Measurements from ENCODE around the gene PTPRU. TPM values are rescaled to one million over a fixed set of nuclear protein-coding genes. Genes with fewer than 3 reads are reported as not detected.

PTPRU gene
- polyA plus RNA-seq, 1 of the 3 experiments (the other 2 are of a cell fraction): 3.5 TPM

- Histone ChIP-seq H2AFZ (ENCODE audit: low read depth) (no peak overlapping the region), H3K9me2 (no peaks in the 10 kb centered on the region), H3K9me3 (no peaks in the 10 kb centered on the region), H3K4me2 (no peak overlapping the region), H4K20me1 (ENCODE audit: insufficient read depth) (no peaks in the 10 kb centered on the region), H3F3A (replicated peaks; ENCODE audit: insufficient read depth) (no peaks in the 10 kb centered on the region), H3K9ac (no peak overlapping the region), H3K36me3 (replicated peaks in 1 of 2; ENCODE audit: control insufficient read depth in 1 of 2, insufficient read depth in 2 of 2, low read length in 1 of 2) (no peaks in the 10 kb centered on the region), H3K27ac (ENCODE audit: low read depth in 2 of 2, low read length in 1 of 2) (no peak overlapping the region), H3K4me1 (ENCODE audit: control insufficient read depth in 1 of 2, insufficient read depth in 2 of 2, low read depth in 1 of 2, low read length in 1 of 2) (peaks cover 0 to 8% of the 10 kb centered on the region in 2 experiments; a peak in 2 of 4 replicates), H3K4me3 (ENCODE audit: low read depth in 2 of 2, low read length in 1 of 2) (no peak overlapping the region), H3K27me3 (ENCODE audit: insufficient read depth) (no peaks in the 10 kb centered on the region), H3K79me2 (ENCODE audit: insufficient read depth) (no peaks in the 10 kb centered on the region)
- 67% methylated on average over 3 of the region's 3 CpGs for WGBS (ENCODE audit: low lambda C conversion rate)
- no peak for TF ChIP-seq SMC3 (IDR thresholded peaks at IDR 0.05; ENCODE audit: low read depth, low read length)
- no peak for TF ChIP-seq RXRA (IDR thresholded peaks at IDR 0.05; ENCODE audit: borderline replicate concordance, low read depth)
- TF ChIP-seq ZBTB33 (IDR thresholded peaks at IDR 0.05; ENCODE audit: borderline replicate concordance, low read depth): no peak
- TF ChIP-seq CTCF (IDR thresholded peaks at IDR 0.05): no peak
- no peak for TF ChIP-seq EZH2phosphoT487 (IDR thresholded peaks at IDR 0.05; ENCODE audit: borderline replicate concordance, low read depth)
- no peak for TF ChIP-seq SIN3A (IDR thresholded peaks at IDR 0.05; ENCODE audit: borderline replicate concordance, low read depth, low read length)
- TF ChIP-seq USF1 (IDR thresholded peaks at IDR 0.05; ENCODE audit: borderline replicate concordance, low read depth): no peak
- no peak for TF ChIP-seq NFIC (IDR thresholded peaks at IDR 0.05; ENCODE audit: borderline replicate concordance)
- TF ChIP-seq GATA2 (CRISPR knock-in tag; IDR thresholded peaks at IDR 0.05): no peak
- TF ChIP-seq POLR2AphosphoS5 (IDR thresholded peaks at IDR 0.05; ENCODE audit: low read depth, low read length): no peak
- no peak for TF ChIP-seq GABPA (IDR thresholded peaks at IDR 0.05; ENCODE audit: low read depth)
- no peak for TF ChIP-seq MAX (IDR thresholded peaks at IDR 0.05; ENCODE audit: low read depth)
- no peak for TF ChIP-seq TEAD4 (IDR thresholded peaks at IDR 0.05; ENCODE audit: borderline replicate concordance, insufficient read depth)
- no peak for TF ChIP-seq JUND (IDR thresholded peaks at IDR 0.05)
- no peak for TF ChIP-seq RFX5 (IDR thresholded peaks at IDR 0.05; ENCODE audit: low read length)
- no peak for DNase-seq
- POLR2A ChIA-PET: no interaction called here
- CTCF ChIA-PET: interaction anchor here (0.7 kb wide), 2 partner anchors 26 to 46 kb away, joined by 3 to 4 read pairs; no protein-coding TSS in a partner anchor
Measured at GRCh38 chr1:29278124-29278523, 41.8 kb downstream of the PTPRU start.

All from SK-N-SH (cell line).